ENCODE measurements around the gene TSPEAR. TPM values are rescaled to one million over a fixed set of nuclear protein-coding genes. Genes with fewer than 3 reads are reported as not detected.
"Not testable (repeated sequence)": the region's sequence is repeated elsewhere in the genome, so short reads cannot be mapped to it uniquely, and the experiment has no call there.

TSPEAR gene
- total RNA-seq, 1 experiment from 2014 or later, result not detected

- Histone ChIP-seq H3K36me3 (ENCODE audit: control insufficient read depth, insufficient read depth, low read length) (no peaks in the 10 kb centered on the region), H3K27me3 (ENCODE audit: control insufficient read depth, insufficient read depth, low read length) (no peaks in the 10 kb centered on the region), H3K4me1 (ENCODE audit: control insufficient read depth, insufficient read depth, low read length) (no peaks in the 10 kb centered on the region), H3K4me3 (ENCODE audit: low read depth in 2 of 2, low read length in 2 of 2) (no peak overlapping the region), H3K27ac (ENCODE audit: low read length) (no peak overlapping the region), H3K9me3 (ENCODE audit: control insufficient read depth, insufficient read depth, low read depth, low read length) (no peaks in the 10 kb centered on the region)
- intact Hi-C loops (cut with micrococcal nuclease; ENCODE audit: unreplicated experiment), result no loop called here
- DNase-seq (ENCODE audit: low read depth, low spot score) (no peak), ATAC-seq (no peak; the same call in 1 of the 2 replicates)
- ChIA-PET POLR2A (no interaction called here), CTCF (no interaction called here)
- no TSS peak for BruUV-seq (replicated peaks)
- in situ Hi-C loops (cut with HindIII; ENCODE audit: low pct_unique_long_range_greater_than_20kb, low sequenced_read_pairs), result no loop called here
- TF ChIP-seq, protein P1, sequence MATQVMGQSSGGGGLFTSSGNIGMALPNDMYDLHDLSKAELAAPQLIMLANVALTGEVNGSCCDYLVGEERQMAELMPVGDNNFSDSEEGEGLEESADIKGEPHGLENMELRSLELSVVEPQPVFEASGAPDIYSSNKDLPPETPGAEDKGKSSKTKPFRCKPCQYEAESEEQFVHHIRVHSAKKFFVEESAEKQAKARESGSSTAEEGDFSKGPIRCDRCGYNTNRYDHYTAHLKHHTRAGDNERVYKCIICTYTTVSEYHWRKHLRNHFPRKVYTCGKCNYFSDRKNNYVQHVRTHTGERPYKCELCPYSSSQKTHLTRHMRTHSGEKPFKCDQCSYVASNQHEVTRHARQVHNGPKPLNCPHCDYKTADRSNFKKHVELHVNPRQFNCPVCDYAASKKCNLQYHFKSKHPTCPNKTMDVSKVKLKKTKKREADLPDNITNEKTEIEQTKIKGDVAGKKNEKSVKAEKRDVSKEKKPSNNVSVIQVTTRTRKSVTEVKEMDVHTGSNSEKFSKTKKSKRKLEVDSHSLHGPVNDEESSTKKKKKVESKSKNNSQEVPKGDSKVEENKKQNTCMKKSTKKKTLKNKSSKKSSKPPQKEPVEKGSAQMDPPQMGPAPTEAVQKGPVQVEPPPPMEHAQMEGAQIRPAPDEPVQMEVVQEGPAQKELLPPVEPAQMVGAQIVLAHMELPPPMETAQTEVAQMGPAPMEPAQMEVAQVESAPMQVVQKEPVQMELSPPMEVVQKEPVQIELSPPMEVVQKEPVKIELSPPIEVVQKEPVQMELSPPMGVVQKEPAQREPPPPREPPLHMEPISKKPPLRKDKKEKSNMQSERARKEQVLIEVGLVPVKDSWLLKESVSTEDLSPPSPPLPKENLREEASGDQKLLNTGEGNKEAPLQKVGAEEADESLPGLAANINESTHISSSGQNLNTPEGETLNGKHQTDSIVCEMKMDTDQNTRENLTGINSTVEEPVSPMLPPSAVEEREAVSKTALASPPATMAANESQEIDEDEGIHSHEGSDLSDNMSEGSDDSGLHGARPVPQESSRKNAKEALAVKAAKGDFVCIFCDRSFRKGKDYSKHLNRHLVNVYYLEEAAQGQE (IDR thresholded peaks at IDR 0.05; ENCODE audit: insufficient read depth in 1 of 2, low read depth in 2 of 2, low read length in 1 of 2), result no peak
- no peak for TF ChIP-seq POLR2AphosphoS5 (IDR thresholded peaks at IDR 0.05; ENCODE audit: low read depth, low read length)
- no peak for TF ChIP-seq SIN3A (IDR thresholded peaks at IDR 0.05; ENCODE audit: borderline replicate concordance, insufficient read depth, low read depth, low read length)
- TF ChIP-seq TCF7L2 (IDR thresholded peaks at IDR 0.05; ENCODE audit: low read depth, low read length), result no peak
- TF ChIP-seq, protein P2, sequence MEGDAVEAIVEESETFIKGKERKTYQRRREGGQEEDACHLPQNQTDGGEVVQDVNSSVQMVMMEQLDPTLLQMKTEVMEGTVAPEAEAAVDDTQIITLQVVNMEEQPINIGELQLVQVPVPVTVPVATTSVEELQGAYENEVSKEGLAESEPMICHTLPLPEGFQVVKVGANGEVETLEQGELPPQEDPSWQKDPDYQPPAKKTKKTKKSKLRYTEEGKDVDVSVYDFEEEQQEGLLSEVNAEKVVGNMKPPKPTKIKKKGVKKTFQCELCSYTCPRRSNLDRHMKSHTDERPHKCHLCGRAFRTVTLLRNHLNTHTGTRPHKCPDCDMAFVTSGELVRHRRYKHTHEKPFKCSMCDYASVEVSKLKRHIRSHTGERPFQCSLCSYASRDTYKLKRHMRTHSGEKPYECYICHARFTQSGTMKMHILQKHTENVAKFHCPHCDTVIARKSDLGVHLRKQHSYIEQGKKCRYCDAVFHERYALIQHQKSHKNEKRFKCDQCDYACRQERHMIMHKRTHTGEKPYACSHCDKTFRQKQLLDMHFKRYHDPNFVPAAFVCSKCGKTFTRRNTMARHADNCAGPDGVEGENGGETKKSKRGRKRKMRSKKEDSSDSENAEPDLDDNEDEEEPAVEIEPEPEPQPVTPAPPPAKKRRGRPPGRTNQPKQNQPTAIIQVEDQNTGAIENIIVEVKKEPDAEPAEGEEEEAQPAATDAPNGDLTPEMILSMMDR (IDR thresholded peaks at IDR 0.05), result no peak
Observed at GRCh38 chr21:44505673-44506278, 205.6 kb downstream of the TSPEAR start.

DNA sequence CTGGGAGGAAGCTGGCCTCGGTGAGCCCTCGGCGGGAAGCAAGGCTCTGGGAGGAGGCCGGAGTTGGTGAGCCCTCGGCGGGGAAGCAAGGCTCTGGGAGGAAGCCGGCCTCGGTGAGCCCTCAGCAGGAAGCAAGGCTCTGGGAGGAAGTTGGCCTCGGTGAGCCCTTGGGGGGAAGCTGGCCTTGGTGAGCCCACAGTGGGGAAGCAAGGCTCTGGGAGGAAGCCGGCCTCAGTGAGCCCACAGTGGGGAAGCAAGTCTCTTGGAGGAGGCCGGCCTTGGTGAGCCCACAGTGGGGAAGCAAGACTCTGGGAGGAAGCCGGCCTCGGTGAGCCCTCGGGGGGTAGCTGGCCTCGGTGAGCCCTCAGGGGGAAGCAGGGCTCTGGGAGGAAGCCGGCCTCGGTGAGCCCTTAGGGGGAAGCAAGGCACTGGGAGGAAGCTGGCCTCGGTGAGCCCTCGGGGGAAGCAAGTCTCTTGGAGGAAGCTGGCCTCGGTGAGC, 207.4 kb downstream of the TSPEAR start:
- Histone ChIP-seq H3K27ac (ENCODE audit: low read length) (no peak overlapping the region), H3K27me3 (ENCODE audit: control insufficient read depth, insufficient read depth, low read length) (no peaks in the 10 kb centered on the region), H3K9me3 (ENCODE audit: control insufficient read depth, insufficient read depth, low read depth, low read length) (no peaks in the 10 kb centered on the region), H3K36me3 (ENCODE audit: control insufficient read depth, insufficient read depth, low read length) (no peaks in the 10 kb centered on the region), H3K4me1 (ENCODE audit: control insufficient read depth, insufficient read depth, low read length) (no peaks in the 10 kb centered on the region), H3K4me3 (ENCODE audit: low read depth in 2 of 2, low read length in 2 of 2) (no peak overlapping the region)
- TF ChIP-seq, protein P1 (IDR thresholded peaks at IDR 0.05; ENCODE audit: insufficient read depth in 1 of 2, low read depth in 2 of 2, low read length in 1 of 2), result no peak
- TF ChIP-seq TCF7L2 (IDR thresholded peaks at IDR 0.05; ENCODE audit: low read depth, low read length) (no peak), POLR2AphosphoS5 (IDR thresholded peaks at IDR 0.05; ENCODE audit: low read depth, low read length) (no peak), SIN3A (IDR thresholded peaks at IDR 0.05; ENCODE audit: borderline replicate concordance, insufficient read depth, low read depth, low read length) (no peak)
- TF ChIP-seq, protein P2 (IDR thresholded peaks at IDR 0.05), result no peak
- CTCF ChIA-PET, result no interaction called here
- DNase-seq (ENCODE audit: low read depth, low spot score) (no peak), ATAC-seq (no peak)
- in situ Hi-C loops (cut with HindIII; ENCODE audit: low pct_unique_long_range_greater_than_20kb, low sequenced_read_pairs) (no loop called here), intact Hi-C loops (cut with micrococcal nuclease; ENCODE audit: unreplicated experiment) (no loop called here)
- POLR2A ChIA-PET, result no interaction called here
- no TSS peak for BruUV-seq (replicated peaks)

GRCh38 chr21:44503006-44503889, 208.1 kb downstream of the TSPEAR start:
- ATAC-seq; intact Hi-C loops (cut with micrococcal nuclease; ENCODE audit: unreplicated experiment); in situ Hi-C loops (cut with HindIII; ENCODE audit: low pct_unique_long_range_greater_than_20kb, low sequenced_read_pairs); H3K27me3 ChIP-seq (ENCODE audit: control insufficient read depth, insufficient read depth, low read length); H3K9me3 ChIP-seq (ENCODE audit: control insufficient read depth, insufficient read depth, low read depth, low read length); H3K4me1 ChIP-seq (ENCODE audit: control insufficient read depth, insufficient read depth, low read length); H3K27ac ChIP-seq (ENCODE audit: low read length); POLR2A ChIA-PET; BruUV-seq (replicated peaks); CTCF ChIA-PET; DNase-seq (ENCODE audit: low read depth, low spot score); H3K36me3 ChIP-seq (ENCODE audit: control insufficient read depth, insufficient read depth, low read length); H3K4me3 ChIP-seq (ENCODE audit: low read depth in 2 of 2, low read length in 2 of 2): not testable (repeated sequence)
